22Rv1 (cell line): ENCODE data around the gene ANKRD2.

ENCODE experiments used
- ZFX ChIP-seq: fragments of 450-650 bp; IDR thresholded peaks from 2 replicates; pipeline ENCODE4 v1.6.1; 2017; ENCODE audit warnings: antibody characterized with exemption, borderline replicate concordance
- TF ChIP-seq, protein P1 (sequence below): fragments of 450-650 bp; IDR thresholded peaks from 2 replicates; pipeline ENCODE4 v1.5.1; 2017; ENCODE audit warnings: mild to moderate bottlenecking

GRCh38 chr10:97611473-97611872 is 38.9 kb downstream of the ANKRD2 start:
- TF ChIP-seq, protein P1, sequence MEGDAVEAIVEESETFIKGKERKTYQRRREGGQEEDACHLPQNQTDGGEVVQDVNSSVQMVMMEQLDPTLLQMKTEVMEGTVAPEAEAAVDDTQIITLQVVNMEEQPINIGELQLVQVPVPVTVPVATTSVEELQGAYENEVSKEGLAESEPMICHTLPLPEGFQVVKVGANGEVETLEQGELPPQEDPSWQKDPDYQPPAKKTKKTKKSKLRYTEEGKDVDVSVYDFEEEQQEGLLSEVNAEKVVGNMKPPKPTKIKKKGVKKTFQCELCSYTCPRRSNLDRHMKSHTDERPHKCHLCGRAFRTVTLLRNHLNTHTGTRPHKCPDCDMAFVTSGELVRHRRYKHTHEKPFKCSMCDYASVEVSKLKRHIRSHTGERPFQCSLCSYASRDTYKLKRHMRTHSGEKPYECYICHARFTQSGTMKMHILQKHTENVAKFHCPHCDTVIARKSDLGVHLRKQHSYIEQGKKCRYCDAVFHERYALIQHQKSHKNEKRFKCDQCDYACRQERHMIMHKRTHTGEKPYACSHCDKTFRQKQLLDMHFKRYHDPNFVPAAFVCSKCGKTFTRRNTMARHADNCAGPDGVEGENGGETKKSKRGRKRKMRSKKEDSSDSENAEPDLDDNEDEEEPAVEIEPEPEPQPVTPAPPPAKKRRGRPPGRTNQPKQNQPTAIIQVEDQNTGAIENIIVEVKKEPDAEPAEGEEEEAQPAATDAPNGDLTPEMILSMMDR = no peak
- no peak for TF ChIP-seq ZFX
